ENCODE data around the gene LUZP1.
A peak's percentile ranks its signal among the peaks of the same experiment; 100 is the strongest.

The LUZP1 gene

GRCh38 chr1:23168445-23169194 lies at the start of gene LUZP1:
LUZP1 (minus strand) TSS chr1:23168856.
- H3K4me3 ChIP-seq (replicated peaks; ENCODE audit: low read depth, low read length) = peak within 1 kb of the TSS; percentile 76
- peak; percentile 3 for TF ChIP-seq CTCF (IDR thresholded peaks at IDR 0.05; ENCODE audit: insufficient read depth, low read length, poor library complexity, severe bottlenecking)
- H3K27me3 ChIP-seq (replicated peaks; ENCODE audit: control insufficient read depth, insufficient read depth, low read length) = no peaks in the 10 kb centered on the region
- H3K36me3 ChIP-seq (ENCODE audit: control insufficient read depth, insufficient read depth, low read length) = no peaks in the 10 kb centered on the region
- peak; percentile 77 for DNase-seq (ENCODE audit: extremely low read depth, insufficient read length)

- DNase-seq (ENCODE audit: extremely low read depth, insufficient read length) = no peak
- H3K27me3 ChIP-seq (replicated peaks; ENCODE audit: control insufficient read depth, insufficient read depth, low read length) = peaks cover 1% of the 10 kb centered on the region
- TF ChIP-seq CTCF (IDR thresholded peaks at IDR 0.05; ENCODE audit: insufficient read depth, low read length, poor library complexity, severe bottlenecking) = no peak
- H3K36me3 ChIP-seq (ENCODE audit: control insufficient read depth, insufficient read depth, low read length) = no peaks in the 10 kb centered on the region
- peak within 1 kb of the TSS; percentile 35 for H3K4me3 ChIP-seq (replicated peaks; ENCODE audit: low read depth, low read length)
Measured at GRCh38 chr1:23217421-23218115, 48.9 kb upstream of the LUZP1 start, which contains the start of gene HTR1D. HTR1D (minus strand) TSS chr1:23217502; CDS start chr1:23194219, 23,283 bp downstream.

GRCh38 chr1:23216771-23217420 lies 48.2 kb upstream of the LUZP1 start:
- DNase-seq (ENCODE audit: extremely low read depth, insufficient read length) = no peak
- H3K4me3 ChIP-seq (replicated peaks; ENCODE audit: low read depth, low read length) = peak overlapping the region; percentile 35
- H3K27me3 ChIP-seq (replicated peaks; ENCODE audit: control insufficient read depth, insufficient read depth, low read length) = peaks cover 1% of the 10 kb centered on the region

GRCh38 chr1:23215751-23216449 lies 47.2 kb upstream of the LUZP1 start:
- no peak for TF ChIP-seq CTCF (IDR thresholded peaks at IDR 0.05; ENCODE audit: insufficient read depth, low read length, poor library complexity, severe bottlenecking)
- no peak overlapping the region for H3K4me3 ChIP-seq (replicated peaks; ENCODE audit: low read depth, low read length)
- no peaks in the 10 kb centered on the region for H3K36me3 ChIP-seq (ENCODE audit: control insufficient read depth, insufficient read depth, low read length)
- H3K27me3 ChIP-seq (replicated peaks; ENCODE audit: control insufficient read depth, insufficient read depth, low read length) = peaks cover 1% of the 10 kb centered on the region; the same call in 1 of the 2 replicates
- DNase-seq (ENCODE audit: extremely low read depth, insufficient read length) = no peak

More at GRCh38 chr1:23216771-23217420, 48.2 kb upstream of the LUZP1 start:
- no peaks in the 10 kb centered on the region for H3K36me3 ChIP-seq (ENCODE audit: control insufficient read depth, insufficient read depth, low read length)
- peak; percentile 52 for TF ChIP-seq CTCF (IDR thresholded peaks at IDR 0.05; ENCODE audit: insufficient read depth, low read length, poor library complexity, severe bottlenecking)

- Histone ChIP-seq H3K4me3 (replicated peaks; ENCODE audit: low read depth, low read length) (no peak overlapping the region), H3K27me3 (replicated peaks; ENCODE audit: control insufficient read depth, insufficient read depth, low read length) (peaks cover 1% of the 10 kb centered on the region; the same call in 1 of the 2 replicates), H3K36me3 (ENCODE audit: control insufficient read depth, insufficient read depth, low read length) (no peaks in the 10 kb centered on the region)
Measured at GRCh38 chr1:23215291-23215690, 46.6 kb upstream of the LUZP1 start.

More at GRCh38 chr1:23215291-23215690, 46.6 kb upstream of the LUZP1 start:
- no peak for DNase-seq (ENCODE audit: extremely low read depth, insufficient read length)
- TF ChIP-seq CTCF (IDR thresholded peaks at IDR 0.05; ENCODE audit: insufficient read depth, low read length, poor library complexity, severe bottlenecking) = no peak
